ENCODE data around the gene GRHPR. TPM values are rescaled to one million over a fixed set of nuclear protein-coding genes. Genes with fewer than 3 reads are reported as not detected.

The GRHPR gene
- total RNA-seq, 4 donors from 2014 or later, result 74.5 to 117 (median 93.8) TPM

DNA sequence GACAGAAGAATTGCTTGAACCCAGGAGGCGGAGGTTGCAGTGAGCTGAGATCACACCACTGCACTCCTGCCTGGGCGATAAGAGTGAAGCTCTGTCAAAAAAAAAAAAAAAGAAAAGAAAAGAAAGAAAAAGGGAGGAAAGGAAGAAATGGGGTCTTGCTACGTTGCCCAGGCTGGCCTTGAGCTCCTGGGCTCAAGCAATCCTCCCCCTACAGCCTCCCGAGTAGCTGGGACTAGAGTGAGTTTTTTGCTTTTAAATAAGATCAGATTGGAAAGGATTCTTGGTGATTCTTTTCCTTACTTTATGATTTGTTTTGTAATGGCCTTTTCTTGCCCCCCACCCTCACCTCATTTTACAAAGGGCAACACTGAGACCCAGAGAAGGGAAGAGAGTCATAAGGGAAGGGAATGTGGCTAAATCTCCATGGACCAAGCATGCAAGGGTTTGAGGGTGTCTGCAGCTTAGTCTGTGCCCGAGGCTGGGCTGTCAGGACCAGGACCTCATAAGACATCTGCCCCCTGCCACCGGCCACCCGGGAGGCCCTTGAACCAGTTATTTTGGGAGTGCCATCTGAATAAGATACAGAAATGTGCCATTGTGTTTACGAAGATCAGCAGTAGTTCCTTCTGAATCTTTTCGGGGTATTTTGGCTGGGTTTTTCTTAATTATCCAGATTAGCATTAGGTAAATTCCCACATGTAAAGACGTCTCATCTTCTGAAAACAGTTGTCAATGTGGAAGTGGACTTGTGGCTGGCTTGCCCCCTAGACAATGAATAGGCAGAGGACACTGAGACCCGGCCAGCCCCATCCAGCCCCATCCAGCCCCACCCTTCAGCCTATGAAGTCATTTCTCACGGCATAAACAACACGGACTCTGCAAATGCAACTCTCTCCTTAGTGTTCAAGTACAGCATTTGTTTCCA is 44.5 kb upstream of the GRHPR start:
- Histone ChIP-seq H3K27ac (no peak overlapping the region), H3K9me3 (no peaks in the 10 kb centered on the region), H3K36me3 (no peaks in the 10 kb centered on the region), H3K4me3 (no peak overlapping the region), H3K4me1 (no peaks in the 10 kb centered on the region), H3K27me3 (no peaks in the 10 kb centered on the region)
- no peak for DNase-seq
- intact Hi-C loops (cut with DNase I), result no loop called here
- TF ChIP-seq POLR2A (IDR thresholded peaks at IDR 0.05), result no peak
- TF ChIP-seq, protein P1, sequence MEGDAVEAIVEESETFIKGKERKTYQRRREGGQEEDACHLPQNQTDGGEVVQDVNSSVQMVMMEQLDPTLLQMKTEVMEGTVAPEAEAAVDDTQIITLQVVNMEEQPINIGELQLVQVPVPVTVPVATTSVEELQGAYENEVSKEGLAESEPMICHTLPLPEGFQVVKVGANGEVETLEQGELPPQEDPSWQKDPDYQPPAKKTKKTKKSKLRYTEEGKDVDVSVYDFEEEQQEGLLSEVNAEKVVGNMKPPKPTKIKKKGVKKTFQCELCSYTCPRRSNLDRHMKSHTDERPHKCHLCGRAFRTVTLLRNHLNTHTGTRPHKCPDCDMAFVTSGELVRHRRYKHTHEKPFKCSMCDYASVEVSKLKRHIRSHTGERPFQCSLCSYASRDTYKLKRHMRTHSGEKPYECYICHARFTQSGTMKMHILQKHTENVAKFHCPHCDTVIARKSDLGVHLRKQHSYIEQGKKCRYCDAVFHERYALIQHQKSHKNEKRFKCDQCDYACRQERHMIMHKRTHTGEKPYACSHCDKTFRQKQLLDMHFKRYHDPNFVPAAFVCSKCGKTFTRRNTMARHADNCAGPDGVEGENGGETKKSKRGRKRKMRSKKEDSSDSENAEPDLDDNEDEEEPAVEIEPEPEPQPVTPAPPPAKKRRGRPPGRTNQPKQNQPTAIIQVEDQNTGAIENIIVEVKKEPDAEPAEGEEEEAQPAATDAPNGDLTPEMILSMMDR (IDR thresholded peaks at IDR 0.05), result no peak
- 72 to 77% methylated on average over 12 of the region's 13 CpGs for WGBS, 2 donors

DNA sequence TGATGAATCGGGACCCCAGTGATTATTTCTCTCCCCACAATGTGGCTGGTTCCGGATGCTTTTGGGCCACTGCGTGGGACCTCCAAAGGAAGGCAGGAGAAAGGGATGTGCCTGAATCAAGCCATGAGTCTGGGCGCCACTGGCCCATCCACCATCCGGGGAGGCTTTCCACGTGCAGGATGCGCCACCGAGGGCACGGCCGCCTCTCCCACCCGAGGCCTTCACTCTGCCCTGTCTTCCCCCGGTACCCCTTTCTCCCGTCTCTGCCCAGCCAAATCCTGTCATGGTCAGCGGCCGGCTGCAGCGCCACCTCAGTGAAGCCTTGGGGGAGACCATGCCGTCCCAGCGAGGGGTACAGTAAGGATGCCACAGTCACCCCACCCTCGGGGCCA is 43.9 kb upstream of the GRHPR start:
- no peak for DNase-seq
- Histone ChIP-seq H3K27me3 (no peaks in the 10 kb centered on the region), H3K4me1 (no peaks in the 10 kb centered on the region), H3K36me3 (no peaks in the 10 kb centered on the region), H3K9me3 (no peaks in the 10 kb centered on the region), H3K27ac (no peak overlapping the region), H3K4me3 (no peak overlapping the region)
- intact Hi-C loops (cut with DNase I), result no loop called here
- TF ChIP-seq, protein P1 (IDR thresholded peaks at IDR 0.05), result no peak
- no peak for TF ChIP-seq POLR2A (IDR thresholded peaks at IDR 0.05)
- 85 to 92% methylated on average over 12 to 13 of the region's 19 CpGs for WGBS, 2 donors

DNA sequence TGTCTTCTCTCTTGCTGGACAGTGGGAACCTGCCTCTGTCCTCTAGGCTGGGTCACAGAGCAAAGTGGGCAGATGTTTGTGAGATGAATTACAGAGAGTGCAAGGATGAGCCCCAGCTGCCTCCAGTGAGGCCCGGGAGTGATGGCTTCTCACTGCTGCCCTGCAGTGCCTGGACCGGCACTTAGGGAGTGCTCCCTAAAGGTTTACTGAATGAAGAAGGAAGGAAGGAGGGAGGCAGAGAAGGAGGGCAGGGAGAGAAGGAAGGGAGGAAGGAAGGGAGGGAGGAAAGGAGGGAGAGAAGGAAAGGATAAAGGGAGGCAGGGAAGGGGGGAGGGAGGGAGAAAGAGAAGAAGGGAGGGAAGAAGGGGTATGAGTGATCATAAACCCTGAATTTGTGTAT is 42.7 kb upstream of the GRHPR start:
- no peaks in the 10 kb centered on the region for H3K4me1 ChIP-seq
- DNase-seq, result no peak
- H3K36me3 ChIP-seq, result no peaks in the 10 kb centered on the region
- TF ChIP-seq POLR2A (IDR thresholded peaks at IDR 0.05), result no peak
- TF ChIP-seq, protein P1 (IDR thresholded peaks at IDR 0.05), result no peak
- 40 to 74% methylated on average over 1 to 2 of the region's 2 CpGs for WGBS, 2 donors
- no peak overlapping the region for H3K27ac ChIP-seq
- no peaks in the 10 kb centered on the region for H3K9me3 ChIP-seq
- H3K4me3 ChIP-seq, result no peak overlapping the region
- no peaks in the 10 kb centered on the region for H3K27me3 ChIP-seq
- intact Hi-C loops (cut with DNase I), result no loop called here

DNA sequence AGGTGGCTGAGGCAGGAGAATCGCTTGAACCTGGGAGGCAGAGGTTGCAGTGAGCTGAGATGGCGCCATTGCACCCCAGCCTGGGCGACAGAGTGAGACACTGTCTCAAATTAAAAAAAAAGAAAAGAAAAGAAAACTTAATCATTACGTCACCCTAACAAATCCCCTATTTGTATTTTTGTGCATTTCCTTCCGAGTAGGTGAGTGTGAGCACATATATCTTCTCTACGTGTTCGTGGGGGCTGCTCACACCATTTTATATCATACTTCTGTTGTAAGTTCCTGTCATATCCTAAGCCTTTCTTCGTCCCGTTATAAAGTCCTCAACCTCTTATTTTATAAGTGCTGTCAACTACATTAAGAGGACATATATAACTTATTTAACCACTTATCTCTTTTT is 41.9 kb upstream of the GRHPR start:
- Histone ChIP-seq H3K36me3 (no peaks in the 10 kb centered on the region), H3K27ac (no peak overlapping the region), H3K4me3 (no peak overlapping the region), H3K9me3 (no peaks in the 10 kb centered on the region), H3K27me3 (no peaks in the 10 kb centered on the region), H3K4me1 (no peaks in the 10 kb centered on the region)
- TF ChIP-seq POLR2A (IDR thresholded peaks at IDR 0.05), result no peak
- TF ChIP-seq, protein P1 (IDR thresholded peaks at IDR 0.05), result no peak
- no peak for DNase-seq
- whole genome bisulfite sequencing, 2 donors, result 79 to 88% methylated on average over 9 of the region's 9 CpGs
- intact Hi-C loops (cut with DNase I), result no loop called here

DNA sequence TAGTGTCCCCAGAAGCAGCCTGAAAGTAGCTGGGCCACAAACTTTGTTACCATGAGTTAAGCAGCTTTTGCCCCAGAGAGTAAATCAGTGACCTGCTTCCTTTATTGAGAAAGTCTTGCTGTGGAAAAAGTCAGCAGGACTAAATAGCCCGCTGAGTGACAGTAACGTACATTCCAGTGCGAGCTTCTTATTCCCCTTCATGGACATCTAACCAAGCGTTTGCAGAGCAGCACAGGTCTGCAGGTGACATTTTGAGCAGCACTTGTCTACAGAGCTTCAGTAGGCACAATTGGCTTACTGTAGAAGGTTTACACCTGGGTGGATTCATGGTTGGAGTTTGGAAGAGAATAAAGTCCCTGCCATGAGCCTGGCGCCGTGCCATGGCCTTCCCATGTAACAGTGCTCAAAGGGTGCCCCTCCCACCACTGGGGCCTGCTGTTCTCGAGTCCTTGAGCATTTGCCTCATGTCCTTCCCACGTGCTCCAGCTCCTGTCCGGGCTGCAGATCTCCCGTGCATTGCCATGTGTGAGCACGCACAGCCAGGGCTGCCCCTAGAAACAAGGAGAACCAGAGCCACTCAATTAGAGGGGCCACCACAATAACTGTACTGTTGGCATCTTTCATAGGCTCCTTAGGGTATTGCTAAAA is 41.3 kb upstream of the GRHPR start:
- Histone ChIP-seq H3K9me3 (no peaks in the 10 kb centered on the region), H3K4me3 (no peak overlapping the region), H3K27ac (no peak overlapping the region), H3K36me3 (no peaks in the 10 kb centered on the region), H3K4me1 (no peaks in the 10 kb centered on the region), H3K27me3 (no peaks in the 10 kb centered on the region)
- DNase-seq, result no peak
- intact Hi-C loops (cut with DNase I), result no loop called here
- TF ChIP-seq, protein P1 (IDR thresholded peaks at IDR 0.05), result no peak
- no peak for TF ChIP-seq POLR2A (IDR thresholded peaks at IDR 0.05)
- WGBS, 2 donors, result 86 to 90% methylated on average over 8 to 10 of the region's 11 CpGs

All from esophagus squamous epithelium (tissue), 5 donors.